HUDEP-2 (cell line): ENCODE measurements around the gene MTRF1.
A peak's percentile ranks its signal among the peaks of the same experiment; 100 is the strongest.

Source experiments
- DNase-seq, 76 experiments: peaks; one replicate each; lab custom pipeline; 2025; ENCODE audit not compliant: unreplicated experiment in 76 of 76; lab: John Stamatoyannopoulos, UW

The MTRF1 gene

GRCh38 chr13:41263261-41263971, at the start of gene MTRF1:
MTRF1 (minus strand) TSS chr13:41263576; CDS start chr13:41260907, 2,669 bp downstream.
- DNase-seq, result peak in 74 of 76 experiments; percentile 35 to 84 (median 66)

- no peak for DNase-seq
Measured at GRCh38 chr13:41313117-41313516, 49.7 kb upstream of the MTRF1 start.

GRCh38 chr13:41312176-41312500, 48.8 kb upstream of the MTRF1 start:
- DNase-seq, result peak in 31 of 76 experiments; percentile 4 to 41 (median 19)

GRCh38 chr13:41311406-41312175, 48.2 kb upstream of the MTRF1 start:
- DNase-seq, result peak in 35 of 76 experiments; percentile 5 to 65 (median 28)

GRCh38 chr13:41310963-41311405, 47.6 kb upstream of the MTRF1 start, which contains the start of gene NAA16:
NAA16 (plus strand) TSS chr13:41311267; CDS start chr13:41311529, 262 bp downstream.
- DNase-seq, result peak in 75 of 76 experiments; percentile 6 to 93 (median 81)

DNA sequence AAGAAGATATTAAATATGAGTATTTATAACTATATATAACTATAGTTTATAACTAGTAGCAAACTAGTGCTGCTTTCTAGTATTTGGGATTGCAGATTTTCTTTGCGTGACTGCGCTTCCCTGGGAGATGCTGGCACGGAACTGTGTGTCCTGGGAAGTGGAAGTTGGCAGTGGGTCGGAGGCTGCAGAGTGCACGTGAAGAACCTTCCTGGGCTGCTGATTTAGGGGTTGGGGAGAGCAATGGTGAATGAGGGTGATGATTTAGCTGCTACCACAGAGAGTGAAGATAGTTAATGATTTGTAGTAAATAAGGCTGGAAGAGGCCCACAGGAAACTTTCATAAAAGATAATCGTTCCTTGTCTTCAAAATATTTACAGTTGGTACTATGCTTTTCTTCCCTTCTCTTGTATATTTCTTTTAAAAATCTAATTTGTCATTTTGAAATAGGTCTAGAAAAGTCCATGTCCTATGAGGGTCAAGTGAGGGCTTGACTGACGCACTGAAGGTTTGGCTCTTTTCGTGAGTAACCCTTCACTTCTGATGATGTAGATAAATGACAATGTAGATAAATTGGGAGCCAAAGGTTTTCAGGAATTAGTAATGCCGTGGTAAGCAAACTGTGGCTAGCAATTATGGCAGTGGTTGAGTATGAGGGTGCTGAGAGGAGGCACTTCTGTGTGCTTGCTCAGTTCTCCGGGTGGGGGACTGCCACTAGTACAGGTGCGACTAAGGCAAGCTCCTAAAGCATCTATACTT, 44.7 kb upstream of the MTRF1 start:
- no peak for DNase-seq

DNA sequence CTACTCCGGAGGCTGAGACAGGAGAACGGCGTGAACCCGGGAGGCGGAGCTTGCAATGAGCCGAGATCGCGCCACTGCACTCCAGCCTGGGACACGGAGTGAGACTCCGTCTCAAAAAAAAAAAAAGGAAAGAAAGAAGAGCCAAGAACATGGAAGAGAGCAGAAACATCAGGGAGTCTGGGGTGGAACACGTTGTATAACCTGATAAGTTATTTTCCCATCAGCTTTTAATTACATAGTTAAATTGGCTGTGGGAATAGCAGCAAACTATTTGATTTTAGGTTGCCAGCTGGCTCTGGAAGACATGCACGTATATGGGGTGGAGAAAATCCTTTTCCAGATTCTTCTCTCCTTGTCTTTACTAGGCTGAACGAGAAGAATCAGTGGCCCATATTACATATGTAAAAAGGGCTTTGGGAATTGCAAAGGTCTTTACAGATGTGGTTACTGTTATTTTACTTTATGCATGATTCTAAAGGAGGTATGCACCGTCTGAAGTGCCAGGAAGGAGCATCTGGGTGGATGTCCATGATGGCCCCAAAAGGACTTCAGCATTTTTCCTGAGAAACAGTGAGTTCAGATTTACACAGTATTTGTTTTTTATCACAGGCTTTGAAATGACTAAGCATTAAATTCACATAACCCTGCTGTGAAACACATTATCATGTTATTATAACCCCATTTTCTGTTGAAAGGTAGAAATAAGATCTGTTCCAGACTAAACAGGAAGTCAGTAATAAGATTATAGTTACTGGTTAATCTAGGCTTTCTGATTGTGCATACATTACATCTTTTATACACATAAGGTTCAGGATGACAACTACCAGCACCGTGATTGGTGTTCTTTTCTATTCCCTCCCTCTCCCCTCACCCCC, 43.1 kb upstream of the MTRF1 start:
- DNase-seq, result no peak

GRCh38 chr13:41304551-41304950, 41.2 kb upstream of the MTRF1 start:
- DNase-seq, result no peak

GRCh38 chr13:41302743-41303142, 39.4 kb upstream of the MTRF1 start:
- DNase-seq, result no peak

DNA sequence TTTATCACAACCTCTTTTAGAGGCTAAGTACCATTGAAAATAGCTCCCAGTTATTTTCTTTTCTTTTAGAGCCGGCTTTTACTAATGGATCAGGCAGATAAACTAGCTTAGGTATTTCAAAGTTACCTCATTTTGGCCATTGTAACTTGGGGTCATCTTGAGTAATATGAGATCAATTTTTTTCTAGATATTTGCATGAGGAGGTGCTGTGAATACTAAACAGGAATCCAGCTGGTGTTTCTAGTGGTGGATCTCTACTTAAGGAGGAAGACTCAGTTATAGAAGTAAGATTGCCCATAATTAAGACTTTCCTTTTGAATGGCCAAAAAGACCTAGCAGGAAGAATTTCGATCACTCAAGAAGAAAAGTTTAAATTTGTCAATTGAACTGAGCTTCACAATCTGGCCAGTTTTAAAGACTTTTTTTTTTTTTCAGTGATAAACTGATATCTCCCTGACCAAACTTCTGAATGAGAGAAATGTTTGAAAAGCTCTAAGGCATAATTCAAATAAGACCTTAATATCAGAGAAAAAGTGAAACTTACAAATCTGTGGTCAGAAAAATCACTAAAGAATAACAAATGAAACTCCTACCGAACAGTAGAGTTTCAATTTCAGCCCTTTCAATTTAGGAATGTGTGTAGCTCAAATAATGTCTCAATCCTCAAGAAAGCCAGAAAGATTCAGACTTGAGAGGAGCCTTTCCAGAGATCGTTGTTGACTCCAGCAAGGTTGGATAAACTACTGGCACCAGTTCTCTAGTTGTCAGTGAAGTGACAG, 36.1 kb upstream of the MTRF1 start:
- DNase-seq, result no peak

- DNase-seq, result no peak
Measured at GRCh38 chr13:41296879-41297646, 33.7 kb upstream of the MTRF1 start.

GRCh38 chr13:41295973-41296372, 32.6 kb upstream of the MTRF1 start:
- DNase-seq, result no peak

- DNase-seq, result no peak
Measured at GRCh38 chr13:41294914-41295313, 31.5 kb upstream of the MTRF1 start.

DNA sequence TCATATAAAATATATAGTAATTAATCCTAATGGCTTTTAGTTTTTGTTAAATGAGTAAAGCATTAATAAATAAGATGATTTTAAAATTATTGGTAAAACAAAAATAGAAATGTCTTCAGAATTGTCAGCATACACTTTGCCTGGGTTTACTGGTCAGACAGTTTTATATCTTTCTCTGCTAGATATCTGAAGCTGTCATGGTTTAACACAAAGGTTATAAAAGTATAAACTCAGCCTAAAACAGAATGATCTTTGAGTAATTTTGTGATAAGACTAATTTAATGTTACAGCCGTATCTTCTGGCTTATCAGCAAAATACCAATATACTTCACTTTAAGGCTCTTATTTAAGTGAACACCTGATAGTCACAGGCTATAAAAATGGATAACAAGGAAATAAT, 29.9 kb upstream of the MTRF1 start:
- no peak for DNase-seq

GRCh38 chr13:41291246-41291645, 27.9 kb upstream of the MTRF1 start:
- DNase-seq, result no peak

DNA sequence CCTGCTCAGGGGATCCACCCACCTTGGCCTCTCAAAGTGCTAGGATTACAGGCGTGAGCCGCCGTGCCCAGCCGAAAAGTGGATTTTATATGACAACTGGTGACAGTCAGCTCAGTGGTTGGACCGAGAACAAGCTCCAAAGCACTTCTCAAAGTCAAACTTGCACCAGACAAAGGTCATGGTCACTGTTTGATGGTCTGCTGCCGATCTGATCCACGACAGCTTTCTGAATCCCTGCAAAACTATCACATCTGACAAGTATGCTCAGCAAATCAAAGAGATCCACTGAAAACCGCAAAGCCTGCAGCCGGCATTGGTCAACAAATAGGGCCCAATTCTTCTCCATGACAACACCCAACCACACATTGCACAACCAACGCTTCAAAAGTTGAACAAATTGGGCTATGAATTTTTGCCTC, 26.1 kb upstream of the MTRF1 start:
- no peak for DNase-seq

DNA sequence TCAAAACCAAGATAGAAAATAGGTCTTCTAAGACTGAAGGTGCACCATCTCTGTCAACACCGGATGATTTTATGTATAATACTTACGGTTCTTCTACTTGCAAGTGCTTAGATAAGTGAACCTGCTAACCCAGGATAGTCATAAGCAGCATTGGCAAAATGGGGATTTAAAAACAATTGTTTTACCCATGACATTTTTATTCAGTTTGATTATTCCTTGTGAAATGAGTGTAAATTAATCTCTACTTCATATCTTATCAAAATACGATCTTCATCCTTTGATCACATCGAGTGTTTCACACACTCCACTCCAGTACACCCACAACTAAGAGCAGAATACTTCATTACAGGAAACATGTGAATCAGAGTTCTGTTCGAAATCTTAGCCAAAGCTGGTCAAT, 23.0 kb upstream of the MTRF1 start:
- no peak for DNase-seq

DNA sequence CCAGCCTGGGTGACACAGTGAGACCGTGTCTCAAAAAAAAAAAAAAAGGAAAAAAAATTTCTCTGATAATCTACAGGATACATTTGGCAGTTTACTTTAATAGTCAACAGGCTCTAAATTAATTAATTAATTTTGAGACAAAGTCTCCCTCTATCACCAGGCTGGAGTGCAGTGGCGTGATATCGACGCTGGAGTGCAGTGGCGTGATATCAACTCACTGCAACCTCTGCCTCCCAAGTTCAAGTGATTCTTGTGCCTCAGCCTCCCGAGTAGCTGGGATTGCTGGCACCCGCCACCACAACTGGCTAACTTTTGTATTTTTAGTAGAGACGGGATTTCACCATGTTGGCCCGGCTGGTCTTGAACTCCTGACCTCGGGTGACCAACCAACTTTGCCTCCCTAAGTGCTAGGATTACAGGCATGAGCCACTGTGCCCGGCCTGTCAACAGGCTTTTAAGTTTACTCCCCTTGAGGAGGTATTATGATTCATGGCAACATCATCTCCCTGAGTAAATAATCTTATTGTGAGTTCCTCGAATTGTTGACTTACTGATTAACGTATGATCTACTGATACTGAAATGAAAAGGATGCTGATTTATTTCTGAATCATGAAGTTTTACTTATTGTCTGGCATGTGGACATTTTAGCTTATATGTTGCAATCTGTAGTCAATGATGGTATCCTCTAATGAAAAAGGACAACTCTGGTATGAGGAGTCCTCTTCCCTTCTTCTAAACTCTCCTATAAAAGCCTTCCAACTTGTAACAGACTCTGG, 21.3 kb upstream of the MTRF1 start:
- DNase-seq, result no peak
